Thyroid gland (tissue), 4 donors: ENCODE results near the gene KIF3A. TPM values are rescaled to one million over a fixed set of nuclear protein-coding genes. Genes with fewer than 3 reads are reported as not detected.

Experiments
- DNase-seq, 2 donors: peaks; one replicate each; pipeline ENCODE4 v3.0.0-alpha.2; 2019
- H3K27ac ChIP-seq, 3 donors: fragments of 200-600 bp; sonication (generic); 1 replicate in 2 of 3; 2 replicates in 1 of 3; pipeline ENCODE4 v1.5.1; 2016 to 2019; ENCODE audit warnings: mild to moderate bottlenecking in 1 of 3, moderate library complexity in 1 of 3
- H3K27me3 ChIP-seq: fragments of 200-600 bp; sonication (generic); one replicate; pipeline ENCODE4 v1.5.1; 2019
- H3K36me3 ChIP-seq, 2 donors: fragments of 200-600 bp; sonication (generic); one replicate each; pipeline ENCODE4 v1.5.1; 2016 to 2019
- H3K4me1 ChIP-seq, 2 donors: fragments of 200-600 bp; sonication (generic); one replicate each; pipeline ENCODE4 v1.5.1; 2017 to 2019
- H3K4me3 ChIP-seq, 3 donors: fragments of 200-600 bp; sonication (generic); replicated peaks in 1 of 3; 1 replicate in 2 of 3; 2 replicates in 1 of 3; pipeline ENCODE4 v1.5.1; 2016; ENCODE audit warnings: mild to moderate bottlenecking in 1 of 3
- H3K9me3 ChIP-seq: fragments of 200-600 bp; sonication (generic); one replicate; pipeline ENCODE4 v1.5.1; 2017
- POLR2A ChIP-seq, 2 donors: fragments of 450-650 bp; IDR thresholded peaks; one replicate each; pipeline ENCODE4 v1.6.1; 2017; ENCODE audit warnings: antibody characterized with exemption in 2 of 2, mild to moderate bottlenecking in 2 of 2, moderate library complexity in 1 of 2
- whole genome bisulfite sequencing, 2 donors: methylation state at CpG; one replicate each; pipeline ENCODE4 v1.1.5; 2017; 5-methylcytosine and 5-hydroxymethylcytosine counted together
- intact Hi-C: fragments of 100-400 bp; cut with DNase I; formaldehyde crosslinking; loops from one replicate; pipeline ENCODE4 v1.15.1; 2023
- total RNA-seq, 4 donors: library from RNA; depleted of rRNA; stranded (reverse); fragments of >200 nt; gene quantifications; one replicate each; pipeline ENCODE4 v1.2.3, GENCODE V29; 2016
- TF ChIP-seq, protein P1 (sequence below), 6 experiments: fragments of 200-600 bp in 3 of 6; fragments of 450-650 bp in 3 of 6; sonication (generic) in 3 of 6; IDR thresholded peaks; one replicate each; pipeline ENCODE4 v1.5.1; 2016 to 2019; ENCODE audit warnings: antibody characterized with exemption in 6 of 6, mild to moderate bottlenecking in 2 of 6, inconsistent platforms in 1 of 6, moderate library complexity in 1 of 6

The KIF3A gene
- total RNA-seq, 4 donors from 2014 or later: 8.2 to 12.2 (median 10.5) TPM

- 71 to 95% methylated on average over 3 of the region's 3 CpGs for WGBS, 2 donors
Observed at GRCh38 chr5:132690156-132690555, 47.2 kb downstream of the KIF3A start.

DNA sequence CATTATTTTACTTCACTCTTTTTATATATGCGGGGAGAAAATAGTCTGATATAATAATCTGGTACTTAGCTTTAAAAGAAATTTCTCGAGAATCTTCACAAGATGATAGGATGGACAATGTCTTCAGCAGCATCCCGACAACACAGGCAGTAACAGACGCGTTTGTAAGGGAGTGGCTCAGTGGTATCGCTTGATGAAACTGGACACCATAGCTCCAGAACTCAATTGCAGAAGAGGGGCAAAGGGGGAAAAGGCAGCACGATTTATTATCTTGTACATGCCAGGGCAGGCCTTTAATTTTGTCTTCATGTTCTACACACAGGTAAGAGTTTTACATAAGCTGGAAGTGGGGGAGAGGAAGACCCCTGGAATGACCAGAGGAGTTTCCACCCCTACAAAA lies 47.8 kb downstream of the KIF3A start:
- DNase-seq: no peak
- intact Hi-C loops: no loop called here
- H3K9me3 ChIP-seq: no peaks in the 10 kb centered on the region
- no peaks in the 10 kb centered on the region for H3K36me3 ChIP-seq
- TF ChIP-seq POLR2A (IDR thresholded peaks at IDR 0.05): no peak
- TF ChIP-seq, protein P1, sequence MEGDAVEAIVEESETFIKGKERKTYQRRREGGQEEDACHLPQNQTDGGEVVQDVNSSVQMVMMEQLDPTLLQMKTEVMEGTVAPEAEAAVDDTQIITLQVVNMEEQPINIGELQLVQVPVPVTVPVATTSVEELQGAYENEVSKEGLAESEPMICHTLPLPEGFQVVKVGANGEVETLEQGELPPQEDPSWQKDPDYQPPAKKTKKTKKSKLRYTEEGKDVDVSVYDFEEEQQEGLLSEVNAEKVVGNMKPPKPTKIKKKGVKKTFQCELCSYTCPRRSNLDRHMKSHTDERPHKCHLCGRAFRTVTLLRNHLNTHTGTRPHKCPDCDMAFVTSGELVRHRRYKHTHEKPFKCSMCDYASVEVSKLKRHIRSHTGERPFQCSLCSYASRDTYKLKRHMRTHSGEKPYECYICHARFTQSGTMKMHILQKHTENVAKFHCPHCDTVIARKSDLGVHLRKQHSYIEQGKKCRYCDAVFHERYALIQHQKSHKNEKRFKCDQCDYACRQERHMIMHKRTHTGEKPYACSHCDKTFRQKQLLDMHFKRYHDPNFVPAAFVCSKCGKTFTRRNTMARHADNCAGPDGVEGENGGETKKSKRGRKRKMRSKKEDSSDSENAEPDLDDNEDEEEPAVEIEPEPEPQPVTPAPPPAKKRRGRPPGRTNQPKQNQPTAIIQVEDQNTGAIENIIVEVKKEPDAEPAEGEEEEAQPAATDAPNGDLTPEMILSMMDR (IDR thresholded peaks at IDR 0.05): no peak
- 88 to 89% methylated on average over 7 of the region's 7 CpGs for WGBS, 2 donors
- H3K27me3 ChIP-seq: no peaks in the 10 kb centered on the region
- H3K27ac ChIP-seq: no peak overlapping the region
- H3K4me3 ChIP-seq: no peak overlapping the region
- H3K4me1 ChIP-seq: no peaks in the 10 kb centered on the region

More at GRCh38 chr5:132690156-132690555, 47.2 kb downstream of the KIF3A start:
- Histone ChIP-seq H3K36me3 (no peaks in the 10 kb centered on the region), H3K27ac (no peak overlapping the region), H3K27me3 (no peaks in the 10 kb centered on the region), H3K4me1 (no peaks in the 10 kb centered on the region), H3K9me3 (no peaks in the 10 kb centered on the region), H3K4me3 (no peak overlapping the region)
- intact Hi-C loops: no loop called here
- no peak for DNase-seq
- no peak for TF ChIP-seq POLR2A (IDR thresholded peaks at IDR 0.05)
- TF ChIP-seq, protein P1 (IDR thresholded peaks at IDR 0.05): no peak

DNA sequence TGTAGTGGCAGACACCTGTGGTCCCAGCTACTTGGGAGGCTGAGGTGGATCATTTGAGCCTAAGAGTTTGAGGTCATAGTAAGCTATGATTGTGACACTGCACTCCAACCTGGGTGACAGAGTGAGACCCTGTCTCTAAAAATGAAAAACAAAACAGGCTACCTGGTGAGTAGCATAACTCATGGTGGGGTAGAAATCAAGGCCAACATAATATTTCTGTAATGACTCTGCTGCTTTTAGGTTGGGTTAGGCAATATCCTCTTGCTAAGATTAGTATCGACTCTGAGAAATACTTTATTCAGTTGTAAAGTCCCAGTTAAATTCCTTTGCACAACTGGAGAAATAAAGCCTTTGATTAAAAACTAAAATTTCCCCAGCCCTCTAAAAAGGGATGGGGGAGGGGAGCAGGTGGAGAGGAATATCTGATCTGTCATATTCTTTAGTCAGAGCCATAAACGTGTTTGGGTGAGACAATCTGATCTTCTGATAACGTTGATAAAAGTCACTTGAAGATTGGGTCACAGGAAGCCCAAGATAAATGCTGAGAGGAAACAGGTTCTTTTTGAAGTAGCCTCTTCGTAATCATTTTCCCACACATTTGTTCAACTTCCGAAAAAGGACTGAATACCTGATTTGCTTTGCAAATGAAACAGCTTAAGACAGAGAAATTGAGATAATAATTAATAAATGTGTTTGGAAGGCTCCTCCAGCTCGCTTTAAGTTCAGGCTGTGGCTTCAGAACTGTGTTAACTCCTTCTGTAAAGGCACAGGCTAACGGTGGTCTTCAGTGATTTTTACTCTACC lies 48.6 kb downstream of the KIF3A start:
- Histone ChIP-seq H3K27me3 (no peaks in the 10 kb centered on the region), H3K9me3 (no peaks in the 10 kb centered on the region), H3K4me3 (no peak overlapping the region), H3K36me3 (no peaks in the 10 kb centered on the region), H3K27ac (no peak overlapping the region), H3K4me1 (no peaks in the 10 kb centered on the region)
- DNase-seq: no peak
- no peak for TF ChIP-seq POLR2A (IDR thresholded peaks at IDR 0.05)
- TF ChIP-seq, protein P1 (IDR thresholded peaks at IDR 0.05): no peak
- intact Hi-C loops: no loop called here
- WGBS, 2 donors: 75 to 81% methylated on average over 7 of the region's 7 CpGs

- WGBS, 2 donors: 83 to 84% methylated on average over 5 of the region's 5 CpGs
- H3K27ac ChIP-seq: no peak overlapping the region
- TF ChIP-seq POLR2A (IDR thresholded peaks at IDR 0.05): no peak
- TF ChIP-seq, protein P1 (IDR thresholded peaks at IDR 0.05): no peak
- DNase-seq: no peak
- no peaks in the 10 kb centered on the region for H3K4me1 ChIP-seq
- no peaks in the 10 kb centered on the region for H3K9me3 ChIP-seq
- H3K36me3 ChIP-seq: no peaks in the 10 kb centered on the region
- intact Hi-C loops: no loop called here
- no peaks in the 10 kb centered on the region for H3K27me3 ChIP-seq
- no peak overlapping the region for H3K4me3 ChIP-seq
Observed at GRCh38 chr5:132687995-132688394, 49.4 kb downstream of the KIF3A start.

DNA sequence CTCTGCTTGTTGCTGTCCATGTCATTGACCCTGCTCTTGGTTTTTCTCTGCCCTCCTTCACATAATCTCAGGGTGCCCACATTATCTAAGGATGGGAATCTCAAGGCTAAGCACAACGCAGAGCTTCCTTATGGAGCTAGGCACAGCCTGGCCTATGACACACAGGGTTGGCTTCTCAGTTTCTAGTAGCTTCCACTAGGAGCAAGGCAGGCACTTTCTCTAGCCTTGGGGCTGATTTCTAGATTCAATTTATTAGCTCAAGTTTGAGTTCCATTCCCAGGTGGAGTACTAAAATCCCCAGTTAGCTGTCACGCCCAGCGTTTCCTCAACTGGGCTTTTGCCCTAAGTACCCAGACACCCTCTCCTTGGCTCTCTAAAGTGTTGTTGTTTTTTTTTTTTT lies 51.2 kb downstream of the KIF3A start:
- no peaks in the 10 kb centered on the region for H3K9me3 ChIP-seq
- DNase-seq: no peak
- H3K36me3 ChIP-seq: no peaks in the 10 kb centered on the region
- H3K4me1 ChIP-seq: peaks cover 7 to 13% of the 10 kb centered on the region in 2 donors
- intact Hi-C loops: no loop called here
- no peak overlapping the region for H3K4me3 ChIP-seq
- H3K27ac ChIP-seq: no peak overlapping the region
- TF ChIP-seq, protein P1 (IDR thresholded peaks at IDR 0.05): no peak
- no peaks in the 10 kb centered on the region for H3K27me3 ChIP-seq
- 89 to 92% methylated on average over 3 of the region's 3 CpGs for WGBS, 2 donors
